WERI-Rb-1 (cell line): ENCODE measurements around the gene SLC16A3.

ENCODE experiments used
- DNase-seq: peaks from one replicate; pipeline ENCODE4 v3.0.0-alpha.2; 2020
- H3K27ac ChIP-seq: fragments of 250-450 bp; sonication (Bioruptor Pico); 2 replicates; pipeline ENCODE4 v1.5.1; 2020; ENCODE audit warnings: mild to moderate bottlenecking, moderate library complexity
- H3K27me3 ChIP-seq: fragments of 250-450 bp; sonication (Bioruptor Pico); 2 replicates; pipeline ENCODE4 v1.5.1; 2021; ENCODE audit warnings: mild to moderate bottlenecking, low read depth, moderate library complexity; ENCODE audit not compliant: insufficient read depth, severe bottlenecking
- H3K36me3 ChIP-seq: fragments of 250-450 bp; sonication (Bioruptor Pico); 2 replicates; pipeline ENCODE4 v1.5.1; 2020; ENCODE audit warnings: mild to moderate bottlenecking, moderate library complexity
- H3K4me3 ChIP-seq: 2 replicates; pipeline ENCODE4 v1.5.1; 2011; ENCODE audit warnings: low read depth, mild to moderate bottlenecking, control low read depth, low read length
- H3K9me3 ChIP-seq: fragments of 250-450 bp; sonication (Bioruptor Pico); 2 replicates; pipeline ENCODE4 v1.5.1; 2021; ENCODE audit warnings: mild to moderate bottlenecking, moderate library complexity; ENCODE audit not compliant: severe bottlenecking
- CTCF ChIP-seq: IDR thresholded peaks from 2 replicates; pipeline ENCODE4 v1.5.1; 2011; ENCODE audit warnings: low read depth, mild to moderate bottlenecking, control low read depth, inconsistent platforms, low read length

Gene SLC16A3

GRCh38 chr17:82219753-82220709 is 8.8 kb upstream of the SLC16A3 start:
- no peak overlapping the region for H3K27ac ChIP-seq
- H3K9me3 ChIP-seq: no peaks in the 10 kb centered on the region
- H3K4me3 ChIP-seq: no peak overlapping the region
- TF ChIP-seq CTCF: no peak
- no peaks in the 10 kb centered on the region for H3K27me3 ChIP-seq
- no peak for DNase-seq
- H3K36me3 ChIP-seq: no peaks in the 10 kb centered on the region

GRCh38 chr17:82221341-82221902 is 7.4 kb upstream of the SLC16A3 start:
- Histone ChIP-seq H3K27me3 (no peaks in the 10 kb centered on the region), H3K9me3 (no peaks in the 10 kb centered on the region), H3K4me3 (no peak overlapping the region), H3K36me3 (no peaks in the 10 kb centered on the region), H3K27ac (no peak overlapping the region)
- TF ChIP-seq CTCF: no peak
- DNase-seq: no peak

GRCh38 chr17:82222816-82223215 is 6.0 kb upstream of the SLC16A3 start:
- DNase-seq: peak; percentile 73
- Histone ChIP-seq H3K4me3 (no peak overlapping the region), H3K36me3 (no peaks in the 10 kb centered on the region), H3K9me3 (no peaks in the 10 kb centered on the region), H3K27me3 (no peaks in the 10 kb centered on the region), H3K27ac (peak overlapping the region; percentile 62)
- TF ChIP-seq CTCF: no peak

GRCh38 chr17:82223517-82223916 is 5.3 kb upstream of the SLC16A3 start:
- H3K9me3 ChIP-seq: peaks cover 6% of the 10 kb centered on the region
- no peak overlapping the region for H3K4me3 ChIP-seq
- no peaks in the 10 kb centered on the region for H3K27me3 ChIP-seq
- DNase-seq: no peak
- no peaks in the 10 kb centered on the region for H3K36me3 ChIP-seq
- TF ChIP-seq CTCF: no peak
- peak overlapping the region; percentile 62 for H3K27ac ChIP-seq

- TF ChIP-seq CTCF: no peak
- peaks cover 6% of the 10 kb centered on the region for H3K9me3 ChIP-seq
- no peak overlapping the region for H3K4me3 ChIP-seq
- DNase-seq: no peak
- H3K27me3 ChIP-seq: no peaks in the 10 kb centered on the region
- H3K27ac ChIP-seq: no peak overlapping the region
- H3K36me3 ChIP-seq: no peaks in the 10 kb centered on the region
Measured at GRCh38 chr17:82224666-82225065, 4.2 kb upstream of the SLC16A3 start.
